Liver (tissue), 3 donors: ENCODE results near the gene ZNF74.

ENCODE experiments used
- FOXA1 ChIP-seq: IDR thresholded peaks from 2 replicates; pipeline ENCODE4 v1.6.1; 2016; ENCODE audit warnings: antibody characterized with exemption
- GABPA ChIP-seq, 2 donors: IDR thresholded peaks in 1 of 2; conservative IDR thresholded peaks in 1 of 2; 2 replicates each; pipeline ENCODE4 v1.6.1; 2016; ENCODE audit warnings: antibody characterized with exemption in 2 of 2, mild to moderate bottlenecking in 1 of 2, moderate library complexity in 1 of 2
- TAF1 ChIP-seq: conservative IDR thresholded peaks from 2 replicates; pipeline ENCODE4 v1.6.1; 2016; ENCODE audit warnings: antibody characterized with exemption, mild to moderate bottlenecking
- YY1 ChIP-seq: IDR thresholded peaks from 2 replicates; pipeline ENCODE4 v1.6.1; 2016; ENCODE audit warnings: antibody characterized with exemption, mild to moderate bottlenecking
- TF ChIP-seq, protein P1 (sequence below): fragments of 150-350 bp; IDR thresholded peaks from 2 replicates; pipeline ENCODE4 v1.5.1; 2017; ENCODE audit warnings: improper control_type of control experiment, low read depth, low read length; ENCODE audit not compliant: missing input control
- TF ChIP-seq, protein P2 (sequence below): IDR thresholded peaks from 2 replicates; pipeline ENCODE4 v1.6.1; 2016; ENCODE audit warnings: antibody characterized with exemption
- TF ChIP-seq, protein P3 (sequence below): IDR thresholded peaks from 2 replicates; pipeline ENCODE4 v1.6.1; 2016; ENCODE audit warnings: antibody characterized with exemption
- donor health status: healthy.
- donor health status: healthy.

DNA sequence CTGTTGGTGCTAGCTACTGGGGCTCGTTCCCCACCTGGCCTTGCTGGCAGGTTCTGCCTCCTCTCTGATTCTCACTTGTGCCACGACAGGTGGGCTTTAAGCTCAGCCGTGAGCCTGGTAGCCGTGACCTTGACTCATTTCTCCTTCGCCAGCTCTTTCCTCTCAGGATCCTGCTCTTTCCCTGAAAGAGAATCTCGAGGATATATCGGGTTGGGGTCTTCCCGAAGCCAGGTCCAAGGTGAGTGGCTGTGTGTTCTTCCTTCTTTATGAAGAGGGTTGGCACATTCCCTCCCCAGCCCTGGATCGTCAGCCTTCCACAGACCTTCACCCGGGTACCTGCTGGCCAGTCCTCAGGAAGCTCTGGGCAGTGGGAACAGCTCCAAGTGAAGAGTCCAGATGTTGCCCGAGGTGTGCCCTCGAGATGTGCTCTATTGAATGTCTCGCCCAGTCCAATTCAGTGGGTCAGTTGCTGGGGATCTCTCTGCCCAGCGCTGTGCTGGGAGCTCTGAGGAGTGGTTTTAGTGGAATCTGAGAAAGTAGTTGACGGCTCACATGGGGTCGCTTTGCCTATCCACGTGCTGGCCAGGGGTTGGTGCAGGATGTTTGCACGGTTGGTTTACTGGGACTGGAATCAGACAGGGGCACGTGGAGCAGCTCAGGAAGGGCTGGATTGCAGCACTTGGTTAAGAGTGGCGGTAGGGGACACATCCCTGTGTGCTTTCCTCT lies 1.4 kb downstream of the ZNF74 start:
- TF ChIP-seq, protein P1, sequence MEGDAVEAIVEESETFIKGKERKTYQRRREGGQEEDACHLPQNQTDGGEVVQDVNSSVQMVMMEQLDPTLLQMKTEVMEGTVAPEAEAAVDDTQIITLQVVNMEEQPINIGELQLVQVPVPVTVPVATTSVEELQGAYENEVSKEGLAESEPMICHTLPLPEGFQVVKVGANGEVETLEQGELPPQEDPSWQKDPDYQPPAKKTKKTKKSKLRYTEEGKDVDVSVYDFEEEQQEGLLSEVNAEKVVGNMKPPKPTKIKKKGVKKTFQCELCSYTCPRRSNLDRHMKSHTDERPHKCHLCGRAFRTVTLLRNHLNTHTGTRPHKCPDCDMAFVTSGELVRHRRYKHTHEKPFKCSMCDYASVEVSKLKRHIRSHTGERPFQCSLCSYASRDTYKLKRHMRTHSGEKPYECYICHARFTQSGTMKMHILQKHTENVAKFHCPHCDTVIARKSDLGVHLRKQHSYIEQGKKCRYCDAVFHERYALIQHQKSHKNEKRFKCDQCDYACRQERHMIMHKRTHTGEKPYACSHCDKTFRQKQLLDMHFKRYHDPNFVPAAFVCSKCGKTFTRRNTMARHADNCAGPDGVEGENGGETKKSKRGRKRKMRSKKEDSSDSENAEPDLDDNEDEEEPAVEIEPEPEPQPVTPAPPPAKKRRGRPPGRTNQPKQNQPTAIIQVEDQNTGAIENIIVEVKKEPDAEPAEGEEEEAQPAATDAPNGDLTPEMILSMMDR = no peak
- TF ChIP-seq GABPA (IDR thresholded peaks at IDR 0.05 in 1 of 2, conservative IDR thresholded peaks at IDR 0.05 in 1 of 2) (no peak), TAF1 (no peak), FOXA1 (no peak), YY1 (no peak)
- TF ChIP-seq, protein P2, sequence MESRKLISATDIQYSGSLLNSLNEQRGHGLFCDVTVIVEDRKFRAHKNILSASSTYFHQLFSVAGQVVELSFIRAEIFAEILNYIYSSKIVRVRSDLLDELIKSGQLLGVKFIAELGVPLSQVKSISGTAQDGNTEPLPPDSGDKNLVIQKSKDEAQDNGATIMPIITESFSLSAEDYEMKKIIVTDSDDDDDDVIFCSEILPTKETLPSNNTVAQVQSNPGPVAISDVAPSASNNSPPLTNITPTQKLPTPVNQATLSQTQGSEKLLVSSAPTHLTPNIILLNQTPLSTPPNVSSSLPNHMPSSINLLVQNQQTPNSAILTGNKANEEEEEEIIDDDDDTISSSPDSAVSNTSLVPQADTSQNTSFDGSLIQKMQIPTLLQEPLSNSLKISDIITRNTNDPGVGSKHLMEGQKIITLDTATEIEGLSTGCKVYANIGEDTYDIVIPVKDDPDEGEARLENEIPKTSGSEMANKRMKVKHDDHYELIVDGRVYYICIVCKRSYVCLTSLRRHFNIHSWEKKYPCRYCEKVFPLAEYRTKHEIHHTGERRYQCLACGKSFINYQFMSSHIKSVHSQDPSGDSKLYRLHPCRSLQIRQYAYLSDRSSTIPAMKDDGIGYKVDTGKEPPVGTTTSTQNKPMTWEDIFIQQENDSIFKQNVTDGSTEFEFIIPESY = no peak
- TF ChIP-seq, protein P3, sequence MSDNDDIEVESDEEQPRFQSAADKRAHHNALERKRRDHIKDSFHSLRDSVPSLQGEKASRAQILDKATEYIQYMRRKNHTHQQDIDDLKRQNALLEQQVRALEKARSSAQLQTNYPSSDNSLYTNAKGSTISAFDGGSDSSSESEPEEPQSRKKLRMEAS = no peak
